IMR-90 (cell line): ENCODE measurements around the gene SLC6A12. TPM values are rescaled to one million over a fixed set of nuclear protein-coding genes. Genes with fewer than 3 reads are reported as not detected.

Source experiments
- ATAC-seq: fragments of 200-7000 bp; cut with Tn5 transposase; 2 replicates; pipeline ENCODE4 v1.9.1; 2020; ENCODE audit warnings: low read depth, mild to moderate bottlenecking, moderate library complexity
- BruUV-seq: library from RNA; stranded (reverse); fragments of 400-500 nt; replicated peaks from 2 replicates; lab custom pipeline; 2021; lab: Mats Ljungman, UMichigan
- CTCF ChIA-PET: fragments of 300-600 bp; formaldehyde crosslinking; extraction: SDS; loops from one replicate; lab custom pipeline; 2021; ENCODE audit warnings: antibody characterized with exemption; lab: Yijun Ruan, JAX
- POLR2A ChIA-PET: fragments of 300-600 bp; sonication (Branson Sonifier 250); formaldehyde crosslinking; loops from one replicate; lab custom pipeline; 2022; ENCODE audit warnings: antibody characterized with exemption; ENCODE audit not compliant: unreplicated experiment; lab: Charles Lee
- DNase-seq: peaks from one replicate; pipeline ENCODE4 v3.0.0; 2013
- H2AFZ ChIP-seq: replicated peaks from 2 replicates; pipeline ENCODE3; 2013; ENCODE audit warnings: low read length, mild to moderate bottlenecking; ENCODE audit not compliant: poor library complexity
- H2AK5ac ChIP-seq: 2 replicates; pipeline ENCODE4 v1.6.1; 2013; ENCODE audit warnings: low read depth, low read length, inconsistent platforms
- H2AK9ac ChIP-seq: replicated peaks from 2 replicates; pipeline ENCODE3; 2013; ENCODE audit warnings: mild to moderate bottlenecking, low read depth, low read length, moderate library complexity; ENCODE audit not compliant: poor library complexity
- H2BK120ac ChIP-seq: 2 replicates; pipeline ENCODE4 v1.6.1; 2013; ENCODE audit warnings: low read depth, low read length, inconsistent platforms
- H2BK15ac ChIP-seq: 3 replicates; pipeline ENCODE4 v1.6.1; 2013; ENCODE audit warnings: low read depth, low read length, inconsistent platforms
- H2BK20ac ChIP-seq: 2 replicates; pipeline ENCODE4 v1.6.1; 2013; ENCODE audit warnings: low read depth, mild to moderate bottlenecking, inconsistent platforms, low read length, moderate library complexity
- H2BK5ac ChIP-seq: 2 replicates; pipeline ENCODE4 v1.6.1; 2013; ENCODE audit warnings: mild to moderate bottlenecking, low read depth, low read length, inconsistent platforms; ENCODE audit not compliant: poor library complexity, severe bottlenecking
- H3K14ac ChIP-seq: replicated peaks from 2 replicates; pipeline ENCODE4 v1.6.1; 2013; ENCODE audit warnings: low read depth, low read length, inconsistent platforms
- H3K18ac ChIP-seq: 2 replicates; pipeline ENCODE4 v1.6.1; 2013; ENCODE audit warnings: low read depth, low read length, control low read depth
- H3K23ac ChIP-seq: 2 replicates; pipeline ENCODE4 v1.6.1; 2013; ENCODE audit warnings: low read depth, low read length, inconsistent platforms
- H3K27ac ChIP-seq: 2 replicates; pipeline ENCODE4 v1.5.1; 2013; ENCODE audit warnings: mild to moderate bottlenecking, control low read depth, low read length; ENCODE audit not compliant: insufficient read depth
- H3K27me3 ChIP-seq: 2 replicates; pipeline ENCODE4 v1.6.1; 2013; ENCODE audit warnings: low read length; ENCODE audit not compliant: control insufficient read depth, insufficient read depth
- H3K36me3 ChIP-seq: 2 replicates; pipeline ENCODE4 v1.6.1; 2013; ENCODE audit warnings: low read length, mixed read lengths; ENCODE audit not compliant: control insufficient read depth, insufficient read depth
- H3K4ac ChIP-seq: 2 replicates; pipeline ENCODE4 v1.6.1; 2013; ENCODE audit warnings: low read depth, low read length, inconsistent platforms
- H3K4me1 ChIP-seq: 2 replicates; pipeline ENCODE4 v1.6.1; 2013; ENCODE audit warnings: low read length, mixed read lengths; ENCODE audit not compliant: control insufficient read depth, insufficient read depth
- H3K4me2 ChIP-seq: 2 replicates; pipeline ENCODE4 v1.6.1; 2013; ENCODE audit warnings: low read depth, mild to moderate bottlenecking, control low read depth, low read length, moderate library complexity
- H3K4me3 ChIP-seq: 2 replicates; pipeline ENCODE4 v1.5.1; 2013; ENCODE audit warnings: low read depth, mild to moderate bottlenecking, control low read depth, low read length, moderate library complexity; ENCODE audit not compliant: insufficient read depth
- H3K56ac ChIP-seq: 2 replicates; pipeline ENCODE4 v1.6.1; 2013; ENCODE audit warnings: low read length, inconsistent platforms; ENCODE audit not compliant: insufficient read depth; ENCODE audit errors: extremely low read depth
- H3K79me1 ChIP-seq, 2 experiments: 2 replicates each; pipeline ENCODE4 v1.6.1; 2013; ENCODE audit warnings: low read length in 2 of 2, inconsistent platforms in 1 of 2, low read depth in 1 of 2
- H3K9ac ChIP-seq: 2 replicates; pipeline ENCODE4 v1.6.1; 2013; ENCODE audit warnings: low read depth, low read length, control low read depth
- H3K9me1 ChIP-seq: 2 replicates; pipeline ENCODE4 v1.6.1; 2013; ENCODE audit warnings: low read length, inconsistent platforms; ENCODE audit not compliant: insufficient read depth
- H3K9me3 ChIP-seq: 2 replicates; pipeline ENCODE4 v1.6.1; 2013; ENCODE audit warnings: low read length; ENCODE audit not compliant: control insufficient read depth, insufficient read depth
- H4K20me1 ChIP-seq: 2 replicates; pipeline ENCODE4 v1.6.1; 2013; ENCODE audit warnings: low read length, inconsistent platforms; ENCODE audit not compliant: insufficient read depth
- H4K5ac ChIP-seq: 2 replicates; pipeline ENCODE4 v1.6.1; 2013; ENCODE audit warnings: mild to moderate bottlenecking, low read depth, low read length, control low read depth
- H4K8ac ChIP-seq, 2 experiments: 2 replicates each; pipeline ENCODE4 v1.6.1; 2013; ENCODE audit warnings: low read depth in 2 of 2, low read length in 2 of 2, control low read depth in 1 of 2, inconsistent platforms in 1 of 2
- H4K91ac ChIP-seq: 2 replicates; pipeline ENCODE4 v1.6.1; 2013; ENCODE audit warnings: low read depth, low read length, inconsistent platforms; ENCODE audit not compliant: insufficient read depth
- BHLHE40 ChIP-seq: fragments of 150-350 bp; IDR thresholded peaks from 2 replicates; pipeline ENCODE4 v1.6.1; 2016; ENCODE audit warnings: mild to moderate bottlenecking, low read depth, low read length
- FOS ChIP-seq: fragments of 150-350 bp; IDR thresholded peaks from 2 replicates; pipeline ENCODE4 v1.6.1; 2016; ENCODE audit warnings: low read depth, low read length
- MXI1 ChIP-seq: IDR thresholded peaks from 2 replicates; pipeline ENCODE4 v1.6.1; 2012; ENCODE audit warnings: low read depth, mild to moderate bottlenecking, low read length, moderate library complexity, borderline replicate concordance
- POLR2A ChIP-seq: IDR thresholded peaks from 2 replicates; pipeline ENCODE4 v1.6.1; 2012; ENCODE audit warnings: mild to moderate bottlenecking, low read depth, low read length
- USF2 ChIP-seq: fragments of 150-350 bp; IDR thresholded peaks from 2 replicates; pipeline ENCODE4 v1.6.1; 2017; ENCODE audit warnings: mild to moderate bottlenecking, antibody characterized with exemption, low read length, low read depth
- WGBS, 2 experiments: methylation state at CpG; one replicate each; pipeline versions ENCODE4 v1.1.5 to v1.1.7; 2013; ENCODE audit warnings: missing lambda C conversion rate in 2 of 2; ENCODE audit not compliant: insufficient read length in 1 of 2; ENCODE audit errors: extremely low coverage in 2 of 2; 5-methylcytosine and 5-hydroxymethylcytosine counted together
- dilution Hi-C: fragments of 300-500 bp; cut with HindIII; formaldehyde crosslinking; loops from one replicate; pipeline ENCODE4 v1.14.3; 2018; ENCODE audit warnings: low sequenced_read_pairs; ENCODE audit not compliant: unreplicated experiment
- in situ Hi-C: fragments of 300-500 bp; cut with MboI; formaldehyde crosslinking; loops from 3 replicates; pipeline ENCODE4 v1.14.3; 2019; ENCODE audit warnings: low sequenced_read_pairs, inconsistent platforms, mixed read lengths
- intact Hi-C: fragments of 100-400 bp; cut with micrococcal nuclease; formaldehyde crosslinking; loops from 2 replicates; pipeline ENCODE4 v1.10.0; 2022
- polyA plus RNA-seq, 3 experiments: library from polyadenylated mRNA; depleted of rRNA; stranded (reverse); fragments of >200 nt; gene quantifications; 2 replicates each; pipeline ENCODE4 v1.2.3, GENCODE V29; 2012; ENCODE audit warnings: low replicate concordance in 1 of 3
- total RNA-seq: library from RNA; depleted of rRNA; stranded (reverse); fragments of >200 nt; gene quantifications from 2 replicates; pipeline ENCODE4 v1.2.3, GENCODE V29; 2012

Gene SLC6A12
- total and polyA plus RNA-seq, 2 of the 4 experiments (the other 2 are of a cell fraction), result not detected

GRCh38 chr12:171743-172676, 41.9 kb downstream of the SLC6A12 start:
- H3K4ac ChIP-seq, result no peak overlapping the region
- no peak overlapping the region for H2BK15ac ChIP-seq
- no peak overlapping the region for H2AK5ac ChIP-seq
- H2BK120ac ChIP-seq, result no peak overlapping the region
- H2BK20ac ChIP-seq, result no peak overlapping the region
- DNase-seq (no peak), ATAC-seq (no peak)
- H4K20me1 ChIP-seq, result no peaks in the 10 kb centered on the region
- CTCF ChIA-PET, result no interaction called here
- TF ChIP-seq BHLHE40, result no peak
- no peak for TF ChIP-seq USF2
- no peak for TF ChIP-seq POLR2A
- no peak for TF ChIP-seq MXI1
- TF ChIP-seq FOS, result no peak
- no peak overlapping the region for H3K4me2 ChIP-seq
- peaks cover 7% of the 10 kb centered on the region for H3K9me1 ChIP-seq
- WGBS, 2 experiments, result 68% methylated on average over 4 of the region's 18 CpGs; no CpG with 5 or more reads in 1 of the 2 experiments
- H3K79me1 ChIP-seq, result no peaks in the 10 kb centered on the region; a peak in 1 of 4 replicates
- POLR2A ChIA-PET, result no interaction called here
- H4K5ac ChIP-seq, result no peak overlapping the region
- no peak overlapping the region for H3K56ac ChIP-seq
- no peak overlapping the region for H2BK5ac ChIP-seq
- in situ Hi-C loops (no loop called here), intact Hi-C loops (no loop called here), dilution Hi-C loops (no loop called here)
- no peak overlapping the region for H3K27ac ChIP-seq
- peaks cover 4% of the 10 kb centered on the region; the same call in 1 of the 2 replicates for H3K27me3 ChIP-seq
- no peak overlapping the region for H3K18ac ChIP-seq
- H4K91ac ChIP-seq, result no peak overlapping the region
- H3K4me1 ChIP-seq, result peaks cover 17% of the 10 kb centered on the region
- no peak overlapping the region for H2AK9ac ChIP-seq
- H3K14ac ChIP-seq, result no peak overlapping the region
- no peaks in the 10 kb centered on the region for H3K9me3 ChIP-seq
- H3K36me3 ChIP-seq, result no peaks in the 10 kb centered on the region
- BruUV-seq, result no TSS peak
- H3K4me3 ChIP-seq, result no peak overlapping the region
- no peak overlapping the region for H3K9ac ChIP-seq
- no peak overlapping the region for H2AFZ ChIP-seq
- no peak overlapping the region for H3K23ac ChIP-seq
- H4K8ac ChIP-seq, result no peak overlapping the region
